Mucosa of gallbladder (tissue), 1 donor: Measurements from ENCODE around the gene RBCK1. TPM values are rescaled to one million over a fixed set of nuclear protein-coding genes. Genes with fewer than 3 reads are reported as not detected.

Experiments used
- DNase-seq: peaks from one replicate; pipeline ENCODE4 v3.0.0-alpha.2; 2020; ENCODE audit warnings: low spot score
- total RNA-seq: library from RNA; stranded (reverse); gene quantifications from one replicate; pipeline ENCODE4 v1.2.1, GENCODE V29; 2021
- donor health status: DM: no; HTN: no; CAD: no.

RBCK1 gene
- total RNA-seq, 1 donor from 2014 or later: 133 TPM

- no peak for DNase-seq
These were observed 10.8 kb downstream of the RBCK1 start for GRCh38 chr20:418858-419365.

- no peak for DNase-seq
These were observed 11.6 kb downstream of the RBCK1 start for GRCh38 chr20:419556-420165.

GRCh38 chr20:420166-420620 lies 12.1 kb downstream of the RBCK1 start:
- no peak for DNase-seq

- no peak for DNase-seq
These were observed 12.8 kb downstream of the RBCK1 start for GRCh38 chr20:420721-421574.

- no peak for DNase-seq
These were observed 13.7 kb downstream of the RBCK1 start for GRCh38 chr20:421685-422250.

- DNase-seq: no peak
These were observed 18.5 kb downstream of the RBCK1 start for GRCh38 chr20:426566-426965.

- no peak for DNase-seq
These were observed 19.3 kb downstream of the RBCK1 start for GRCh38 chr20:427401-427800.

GRCh38 chr20:427849-428657 lies 20.0 kb downstream of the RBCK1 start:
- no peak for DNase-seq

GRCh38 chr20:428658-429200 lies 20.6 kb downstream of the RBCK1 start:
- no peak for DNase-seq

GRCh38 chr20:430091-430999 lies 22.2 kb downstream of the RBCK1 start:
- DNase-seq: no peak

- DNase-seq: peak; percentile 62
These were observed 23.2 kb downstream of the RBCK1 start for GRCh38 chr20:431012-431904.

- no peak for DNase-seq
These were observed 24.1 kb downstream of the RBCK1 start for GRCh38 chr20:432208-432607.

GRCh38 chr20:432677-433299 lies 24.7 kb downstream of the RBCK1 start:
- no peak for DNase-seq

- no peak for DNase-seq
These were observed 25.3 kb downstream of the RBCK1 start for GRCh38 chr20:433300-433975.

GRCh38 chr20:434221-434620 lies 26.1 kb downstream of the RBCK1 start:
- DNase-seq: no peak

GRCh38 chr20:434661-435419 lies 26.7 kb downstream of the RBCK1 start:
- no peak for DNase-seq

GRCh38 chr20:435558-435957 lies 27.5 kb downstream of the RBCK1 start:
- no peak for DNase-seq

- DNase-seq: no peak
These were observed 28.4 kb downstream of the RBCK1 start for GRCh38 chr20:436476-436875.
